SK-N-SH treated with all-trans-retinoic acid at 6 μM for 48 hours (cell line): ENCODE data around the gene C1QBP.

Source experiments
- ATAC-seq: fragments of 200-7000 bp; cut with Tn5 transposase; 3 replicates; pipeline ENCODE4 v1.9.1; 2020; ENCODE audit warnings: mild to moderate bottlenecking, moderate library complexity
- ARNTL ChIP-seq: fragments of 450-650 bp; formaldehyde crosslinking; IDR thresholded peaks from 2 replicates; pipeline ENCODE4 v1.5.0; 2020; ENCODE audit warnings: low read depth, mild to moderate bottlenecking, moderate library complexity, borderline replicate concordance
- BACH2 ChIP-seq: fragments of 250-450 bp; sonication (Bioruptor Pico); IDR thresholded peaks from 2 replicates; pipeline ENCODE4 v1.9.0; 2021; ENCODE audit warnings: mild to moderate bottlenecking, borderline replicate concordance
- CREB5 ChIP-seq: fragments of 250-450 bp; sonication (Bioruptor Pico); IDR thresholded peaks from 2 replicates; pipeline ENCODE4 v1.5.1; 2020; ENCODE audit warnings: low read depth, mild to moderate bottlenecking, moderate library complexity
- CSDC2 ChIP-seq: fragments of 250-450 bp; sonication (Bioruptor Pico); IDR thresholded peaks from 2 replicates; pipeline ENCODE4 v1.5.0; 2020; ENCODE audit warnings: mild to moderate bottlenecking, moderate library complexity
- ESRRG ChIP-seq: fragments of 250-450 bp; sonication (Bioruptor Pico); IDR thresholded peaks from 2 replicates; pipeline ENCODE4 v1.6.1; 2021; ENCODE audit warnings: mild to moderate bottlenecking
- GLIS3 ChIP-seq: fragments of 250-450 bp; sonication (Bioruptor Pico); IDR thresholded peaks from 2 replicates; pipeline ENCODE4 v1.5.0; 2020; ENCODE audit warnings: mild to moderate bottlenecking, moderate library complexity
- ISL1 ChIP-seq: fragments of 250-450 bp; sonication (Bioruptor Pico); IDR thresholded peaks from 2 replicates; pipeline ENCODE4 v2.1.2; 2022; ENCODE audit warnings: mild to moderate bottlenecking, moderate library complexity
- OSR1 ChIP-seq: fragments of 250-450 bp; sonication (Bioruptor Pico); IDR thresholded peaks from 2 replicates; pipeline ENCODE4 v1.8.0; 2022; ENCODE audit warnings: moderate library complexity, mild to moderate bottlenecking, inconsistent platforms
- PATZ1 ChIP-seq: fragments of 250-450 bp; sonication (Bioruptor Pico); IDR thresholded peaks from 2 replicates; pipeline ENCODE4 v1.8.0; 2020; ENCODE audit warnings: mild to moderate bottlenecking, moderate library complexity, borderline replicate concordance
- POU6F1 ChIP-seq: fragments of 250-450 bp; sonication (Bioruptor Pico); IDR thresholded peaks from 2 replicates; pipeline ENCODE4 v1.8.0; 2021; ENCODE audit warnings: low read depth, mild to moderate bottlenecking, moderate library complexity, borderline replicate concordance
- PPARA ChIP-seq: fragments of 250-450 bp; sonication (Bioruptor Pico); IDR thresholded peaks from 2 replicates; pipeline ENCODE4 v1.5.0; 2020; ENCODE audit warnings: mild to moderate bottlenecking, borderline replicate concordance
- RARB ChIP-seq: fragments of 250-450 bp; sonication (Bioruptor Pico); IDR thresholded peaks from 2 replicates; pipeline ENCODE4 v1.8.0; 2021; ENCODE audit warnings: mild to moderate bottlenecking, moderate library complexity
- SNAI2 ChIP-seq: fragments of 250-450 bp; sonication (Bioruptor Pico); IDR thresholded peaks from 2 replicates; pipeline ENCODE4 v1.5.0; 2020; ENCODE audit warnings: mild to moderate bottlenecking, moderate library complexity
- TCF4 ChIP-seq: fragments of 250-450 bp; sonication (Bioruptor Pico); IDR thresholded peaks from 2 replicates; pipeline ENCODE4 v1.8.0; 2021; ENCODE audit warnings: mild to moderate bottlenecking, moderate library complexity, borderline replicate concordance
- ZC3H10 ChIP-seq: fragments of 250-450 bp; sonication (Bioruptor Pico); IDR thresholded peaks from 2 replicates; pipeline ENCODE4 v1.5.1; 2021; ENCODE audit warnings: mild to moderate bottlenecking, moderate library complexity
- ZFP3 ChIP-seq: fragments of 250-450 bp; sonication (Bioruptor Pico); IDR thresholded peaks from 2 replicates; pipeline ENCODE4 v1.5.0; 2020; ENCODE audit warnings: mild to moderate bottlenecking, moderate library complexity
- ZFP30 ChIP-seq: fragments of 450-650 bp; formaldehyde crosslinking; IDR thresholded peaks from 2 replicates; pipeline ENCODE4 v1.5.0; 2022; ENCODE audit warnings: mild to moderate bottlenecking, moderate library complexity
- ZNF565 ChIP-seq: fragments of 450-650 bp; formaldehyde crosslinking; conservative IDR thresholded peaks from 2 replicates; pipeline ENCODE4 v1.5.0; 2020; ENCODE audit warnings: low read depth, mild to moderate bottlenecking, moderate library complexity
- ZNF70 ChIP-seq: fragments of 450-650 bp; formaldehyde crosslinking; IDR thresholded peaks from 2 replicates; pipeline ENCODE4 v1.5.0; 2020; ENCODE audit warnings: mild to moderate bottlenecking, moderate library complexity
- ZNF8 ChIP-seq: fragments of 450-650 bp; formaldehyde crosslinking; IDR thresholded peaks from 2 replicates; pipeline ENCODE4 v1.5.0; 2020; ENCODE audit warnings: mild to moderate bottlenecking, moderate library complexity
- TF ChIP-seq, protein P1 (sequence below): fragments of 250-450 bp; sonication (Bioruptor Pico); IDR thresholded peaks from 2 replicates; pipeline ENCODE4 v1.5.0; 2020; ENCODE audit warnings: mild to moderate bottlenecking, moderate library complexity
- TF ChIP-seq, protein P2 (sequence below): fragments of 250-450 bp; sonication (Bioruptor Pico); IDR thresholded peaks from 2 replicates; pipeline ENCODE4 v1.5.1; 2021; ENCODE audit warnings: mild to moderate bottlenecking, moderate library complexity

The C1QBP gene

GRCh38 chr17:5480962-5481361, 42.0 kb upstream of the C1QBP start:
- no peak for ATAC-seq
- no peak for TF ChIP-seq ESRRG (CRISPR knock-in tag)
- TF ChIP-seq, protein P1, sequence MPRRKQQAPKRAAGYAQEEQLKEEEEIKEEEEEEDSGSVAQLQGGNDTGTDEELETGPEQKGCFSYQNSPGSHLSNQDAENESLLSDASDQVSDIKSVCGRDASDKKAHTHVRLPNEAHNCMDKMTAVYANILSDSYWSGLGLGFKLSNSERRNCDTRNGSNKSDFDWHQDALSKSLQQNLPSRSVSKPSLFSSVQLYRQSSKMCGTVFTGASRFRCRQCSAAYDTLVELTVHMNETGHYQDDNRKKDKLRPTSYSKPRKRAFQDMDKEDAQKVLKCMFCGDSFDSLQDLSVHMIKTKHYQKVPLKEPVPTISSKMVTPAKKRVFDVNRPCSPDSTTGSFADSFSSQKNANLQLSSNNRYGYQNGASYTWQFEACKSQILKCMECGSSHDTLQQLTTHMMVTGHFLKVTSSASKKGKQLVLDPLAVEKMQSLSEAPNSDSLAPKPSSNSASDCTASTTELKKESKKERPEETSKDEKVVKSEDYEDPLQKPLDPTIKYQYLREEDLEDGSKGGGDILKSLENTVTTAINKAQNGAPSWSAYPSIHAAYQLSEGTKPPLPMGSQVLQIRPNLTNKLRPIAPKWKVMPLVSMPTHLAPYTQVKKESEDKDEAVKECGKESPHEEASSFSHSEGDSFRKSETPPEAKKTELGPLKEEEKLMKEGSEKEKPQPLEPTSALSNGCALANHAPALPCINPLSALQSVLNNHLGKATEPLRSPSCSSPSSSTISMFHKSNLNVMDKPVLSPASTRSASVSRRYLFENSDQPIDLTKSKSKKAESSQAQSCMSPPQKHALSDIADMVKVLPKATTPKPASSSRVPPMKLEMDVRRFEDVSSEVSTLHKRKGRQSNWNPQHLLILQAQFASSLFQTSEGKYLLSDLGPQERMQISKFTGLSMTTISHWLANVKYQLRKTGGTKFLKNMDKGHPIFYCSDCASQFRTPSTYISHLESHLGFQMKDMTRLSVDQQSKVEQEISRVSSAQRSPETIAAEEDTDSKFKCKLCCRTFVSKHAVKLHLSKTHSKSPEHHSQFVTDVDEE (CRISPR knock-in tag), result no peak
- no peak for TF ChIP-seq OSR1 (CRISPR knock-in tag)
- no peak for TF ChIP-seq PPARA (CRISPR knock-in tag)
- no peak for TF ChIP-seq POU6F1 (CRISPR knock-in tag)
- no peak for TF ChIP-seq PATZ1 (CRISPR knock-in tag)
- no peak for TF ChIP-seq ZNF8
- no peak for TF ChIP-seq RARB
- no peak for TF ChIP-seq CREB5 (CRISPR knock-in tag)
- TF ChIP-seq ZFP3 (CRISPR knock-in tag), result no peak
- no peak for TF ChIP-seq TCF4
- TF ChIP-seq ZFP30, result no peak
- TF ChIP-seq ZNF565 (CRISPR knock-in tag), result no peak
- no peak for TF ChIP-seq ISL1 (CRISPR knock-in tag)

DNA sequence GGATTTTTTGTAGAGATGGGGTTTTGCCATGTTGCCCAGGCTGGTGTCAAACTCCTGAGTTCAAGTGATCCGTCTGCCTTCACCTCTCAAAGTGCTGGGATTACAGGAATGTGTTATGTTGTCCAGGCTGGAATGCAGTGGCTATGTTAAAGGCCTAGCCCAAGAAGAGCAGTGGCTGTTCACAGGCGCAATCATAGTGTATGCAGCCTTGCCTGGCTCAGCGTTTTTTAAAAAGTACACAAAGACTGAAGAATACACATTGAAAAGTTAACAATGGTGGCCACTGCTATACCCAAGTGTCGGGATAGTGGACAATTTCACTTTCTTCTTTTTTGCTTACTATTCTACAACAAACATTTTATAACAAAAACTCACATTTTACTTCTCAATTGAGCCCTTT, 40.0 kb upstream of the C1QBP start:
- TF ChIP-seq BACH2 (CRISPR knock-in tag) (no peak), ARNTL (no peak), ZNF565 (CRISPR knock-in tag) (no peak)
- TF ChIP-seq, protein P1 (CRISPR knock-in tag), result no peak
- no peak for ATAC-seq

GRCh38 chr17:5473906-5474305, 35.0 kb upstream of the C1QBP start:
- no peak for ATAC-seq
- TF ChIP-seq GLIS3 (no peak), ZNF70 (CRISPR knock-in tag) (no peak), POU6F1 (CRISPR knock-in tag) (no peak), ZC3H10 (CRISPR knock-in tag) (no peak), ZFP30 (no peak), BACH2 (CRISPR knock-in tag) (no peak), OSR1 (CRISPR knock-in tag) (no peak), PPARA (CRISPR knock-in tag) (no peak), CSDC2 (CRISPR knock-in tag) (no peak), SNAI2 (CRISPR knock-in tag) (no peak)
- TF ChIP-seq, protein P1 (CRISPR knock-in tag), result no peak
- TF ChIP-seq, protein P2, sequence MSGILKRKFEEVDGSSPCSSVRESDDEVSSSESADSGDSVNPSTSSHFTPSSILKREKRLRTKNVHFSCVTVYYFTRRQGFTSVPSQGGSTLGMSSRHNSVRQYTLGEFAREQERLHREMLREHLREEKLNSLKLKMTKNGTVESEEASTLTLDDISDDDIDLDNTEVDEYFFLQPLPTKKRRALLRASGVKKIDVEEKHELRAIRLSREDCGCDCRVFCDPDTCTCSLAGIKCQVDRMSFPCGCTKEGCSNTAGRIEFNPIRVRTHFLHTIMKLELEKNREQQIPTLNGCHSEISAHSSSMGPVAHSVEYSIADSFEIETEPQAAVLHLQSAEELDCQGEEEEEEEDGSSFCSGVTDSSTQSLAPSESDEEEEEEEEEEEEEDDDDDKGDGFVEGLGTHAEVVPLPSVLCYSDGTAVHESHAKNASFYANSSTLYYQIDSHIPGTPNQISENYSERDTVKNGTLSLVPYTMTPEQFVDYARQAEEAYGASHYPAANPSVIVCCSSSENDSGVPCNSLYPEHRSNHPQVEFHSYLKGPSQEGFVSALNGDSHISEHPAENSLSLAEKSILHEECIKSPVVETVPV (CRISPR knock-in tag), result no peak
